ENCODE data around the gene MAB21L2.

- no peak for TF ChIP-seq CTCF (IDR thresholded peaks at IDR 0.05; ENCODE audit: insufficient read depth, low read length, poor library complexity, severe bottlenecking)
- TF ChIP-seq EZH2phosphoT487 (conservative IDR thresholded peaks at IDR 0.05; ENCODE audit: low read length) = no peak
Measured at GRCh38 chr4:150582873-150583286, 929 bp downstream of the MAB21L2 start.
